Stomach (tissue), 9 donors: Measurements from ENCODE around the gene SNRNP48. TPM values are rescaled to one million over a fixed set of nuclear protein-coding genes. Genes with fewer than 3 reads are reported as not detected.

Source experiments
- DNase-seq, 2 donors: peaks; one replicate each; pipeline versions ENCODE4 v3.0.0 to v3.0.0-alpha.2; 2013 to 2019
- H3K27ac ChIP-seq, 5 donors: fragments of 200-600 bp in 4 of 5; sonication (generic) in 4 of 5; one replicate each; pipeline ENCODE4 v1.5.1; 2013 to 2019; ENCODE audit warnings: mild to moderate bottlenecking in 1 of 5, moderate library complexity in 1 of 5
- H3K27me3 ChIP-seq, 3 donors: fragments of 200-600 bp; sonication (generic); one replicate each; pipeline ENCODE4 v1.5.1; 2017 to 2019; ENCODE audit warnings: mixed run types in 1 of 3
- H3K36me3 ChIP-seq, 4 donors: fragments of 200-600 bp; sonication (generic); 1 replicate in 3 of 4; 2 replicates in 1 of 4; pipeline ENCODE4 v1.5.1; 2016 to 2019
- H3K4me1 ChIP-seq, 4 donors: fragments of 200-600 bp; sonication (generic); one replicate each; pipeline ENCODE4 v1.5.1; 2016 to 2019
- H3K4me3 ChIP-seq, 4 donors: fragments of 200-600 bp; sonication (generic) in 3 of 4; one replicate each; pipeline ENCODE4 v1.5.1; 2016 to 2019; ENCODE audit warnings: mild to moderate bottlenecking in 1 of 4
- H3K9me3 ChIP-seq, 4 donors: fragments of 200-600 bp; sonication (generic); one replicate each; pipeline ENCODE4 v1.5.1; 2016 to 2019
- EP300 ChIP-seq: sonication (generic); formaldehyde crosslinking; IDR thresholded peaks from one replicate; pipeline ENCODE4 v1.6.1; 2017; ENCODE audit warnings: antibody characterized with exemption
- POLR2A ChIP-seq, 4 donors: fragments of 450-650 bp; IDR thresholded peaks; one replicate each; pipeline ENCODE4 v1.6.1; 2016; ENCODE audit warnings: antibody characterized with exemption in 4 of 4, control low read depth in 2 of 4, mild to moderate bottlenecking in 1 of 4, moderate library complexity in 1 of 4
- POLR2AphosphoS5 ChIP-seq, 3 donors: sonication (generic); formaldehyde crosslinking; IDR thresholded peaks; one replicate each; pipeline ENCODE4 v1.6.1; 2016; ENCODE audit warnings: antibody characterized with exemption in 3 of 3
- WGBS, 5 donors: extraction: QIAGEN DNeasy Blood & Tissue Kit in 3 of 5; methylation state at CpG; one replicate each; pipeline versions ENCODE4 v1.1.5 to v1.1.7; 2013 to 2018; 5-methylcytosine and 5-hydroxymethylcytosine counted together
- intact Hi-C: fragments of 100-400 bp; cut with DNase I; formaldehyde crosslinking; loops from one replicate; pipeline ENCODE4 v1.15.1; 2023; ENCODE audit warnings: low total_unique reads
- polyA plus RNA-seq, 3 donors: library from polyadenylated mRNA; stranded (reverse); fragments of 200-250 nt; gene quantifications; one replicate each; pipeline ENCODE4 v1.2.3, GENCODE V29; 2013
- total RNA-seq, 5 donors: library from RNA; depleted of rRNA; stranded (reverse); fragments of >200 nt; gene quantifications; one replicate each; pipeline versions ENCODE4 v1.1.0 to v1.2.3, GENCODE V29; 2014 to 2016
- TF ChIP-seq, protein P1 (sequence below), 7 experiments: fragments of 450-650 bp in 4 of 7; fragments of 200-600 bp in 3 of 7; sonication (generic) in 3 of 7; IDR thresholded peaks; one replicate each; pipeline ENCODE4 v1.5.1; 2016 to 2019; ENCODE audit warnings: antibody characterized with exemption in 7 of 7, control low read depth in 2 of 7, mild to moderate bottlenecking in 1 of 7
- donor health status: healthy with polysubstance abuse.
- donor health status: Bipolar disorder and iron deficiency.
- donor health status: healthy.

The SNRNP48 gene
- total and polyA plus RNA-seq, 8 donors: 5.1 to 138 (median 13.0) TPM

DNA sequence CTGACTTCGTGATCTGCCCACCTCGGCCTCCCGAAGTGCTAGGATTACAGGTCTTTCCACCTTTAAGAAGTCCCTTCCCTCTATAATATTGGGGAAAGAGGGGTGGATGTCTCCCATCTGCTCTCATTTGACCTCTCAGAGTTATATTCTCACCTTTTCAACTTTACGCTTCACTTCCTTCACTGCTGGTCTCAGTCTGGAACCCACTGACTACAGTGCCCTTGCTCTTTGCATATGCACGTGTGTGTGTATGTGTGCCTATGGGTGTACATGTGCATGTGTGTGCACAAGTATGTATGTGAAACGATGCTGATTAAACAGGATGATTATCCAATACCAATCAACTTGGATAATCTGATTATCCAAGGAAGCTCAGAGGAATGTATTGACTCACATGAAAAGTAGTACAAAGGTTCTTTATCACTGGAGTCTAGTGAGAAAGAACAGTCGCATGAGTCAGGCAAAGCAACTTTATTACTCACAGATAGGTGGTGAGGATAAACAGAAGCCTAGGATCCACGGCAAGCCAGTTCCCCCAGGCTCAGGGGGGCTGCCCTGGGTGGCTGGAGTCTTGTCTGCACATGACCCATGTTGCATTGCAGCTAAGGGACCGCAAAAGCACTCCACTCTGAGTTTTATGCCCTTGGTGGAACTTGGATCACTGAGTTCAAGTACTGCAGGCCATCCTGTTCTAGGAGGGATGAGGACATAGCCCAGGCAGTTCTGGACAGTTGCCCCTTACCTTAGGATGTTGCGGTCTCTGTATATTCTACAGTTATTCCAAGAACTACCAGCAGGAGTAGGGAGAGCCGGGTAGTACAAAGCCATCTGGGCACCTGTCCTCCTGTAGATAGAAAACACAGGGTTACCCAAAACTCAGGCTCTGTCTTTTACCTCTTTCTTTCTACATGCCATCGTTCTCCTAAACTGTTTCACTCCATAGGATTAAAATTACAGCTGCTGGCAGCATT, 50.9 kb downstream of the SNRNP48 start:
- intact Hi-C loops: no loop called here
- Histone ChIP-seq H3K9me3 (no peaks in the 10 kb centered on the region), H3K36me3 (no peaks in the 10 kb centered on the region), H3K27me3 (no peaks in the 10 kb centered on the region), H3K4me3 (no peak overlapping the region), H3K27ac (no peak overlapping the region), H3K4me1 (no peaks in the 10 kb centered on the region)
- 75 to 82% (median 78%) methylated on average over 12 of the region's 12 CpGs for WGBS, 5 donors
- TF ChIP-seq POLR2A (IDR thresholded peaks at IDR 0.05): no peak
- no peak for TF ChIP-seq POLR2AphosphoS5 (IDR thresholded peaks at IDR 0.05)
- TF ChIP-seq EP300: no peak
- TF ChIP-seq, protein P1, sequence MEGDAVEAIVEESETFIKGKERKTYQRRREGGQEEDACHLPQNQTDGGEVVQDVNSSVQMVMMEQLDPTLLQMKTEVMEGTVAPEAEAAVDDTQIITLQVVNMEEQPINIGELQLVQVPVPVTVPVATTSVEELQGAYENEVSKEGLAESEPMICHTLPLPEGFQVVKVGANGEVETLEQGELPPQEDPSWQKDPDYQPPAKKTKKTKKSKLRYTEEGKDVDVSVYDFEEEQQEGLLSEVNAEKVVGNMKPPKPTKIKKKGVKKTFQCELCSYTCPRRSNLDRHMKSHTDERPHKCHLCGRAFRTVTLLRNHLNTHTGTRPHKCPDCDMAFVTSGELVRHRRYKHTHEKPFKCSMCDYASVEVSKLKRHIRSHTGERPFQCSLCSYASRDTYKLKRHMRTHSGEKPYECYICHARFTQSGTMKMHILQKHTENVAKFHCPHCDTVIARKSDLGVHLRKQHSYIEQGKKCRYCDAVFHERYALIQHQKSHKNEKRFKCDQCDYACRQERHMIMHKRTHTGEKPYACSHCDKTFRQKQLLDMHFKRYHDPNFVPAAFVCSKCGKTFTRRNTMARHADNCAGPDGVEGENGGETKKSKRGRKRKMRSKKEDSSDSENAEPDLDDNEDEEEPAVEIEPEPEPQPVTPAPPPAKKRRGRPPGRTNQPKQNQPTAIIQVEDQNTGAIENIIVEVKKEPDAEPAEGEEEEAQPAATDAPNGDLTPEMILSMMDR (IDR thresholded peaks at IDR 0.05): no peak
- no peak for DNase-seq

- WGBS, 5 donors: 74 to 91% (median 84%) methylated on average over 4 of the region's 4 CpGs
- Histone ChIP-seq H3K9me3 (no peaks in the 10 kb centered on the region), H3K27ac (no peak overlapping the region), H3K36me3 (no peaks in the 10 kb centered on the region), H3K27me3 (no peaks in the 10 kb centered on the region), H3K4me3 (no peak overlapping the region), H3K4me1 (no peaks in the 10 kb centered on the region)
- TF ChIP-seq POLR2AphosphoS5 (IDR thresholded peaks at IDR 0.05): no peak
- no peak for TF ChIP-seq POLR2A (IDR thresholded peaks at IDR 0.05)
- TF ChIP-seq, protein P1 (IDR thresholded peaks at IDR 0.05): no peak
- no peak for TF ChIP-seq EP300
- intact Hi-C loops: no loop called here
- DNase-seq: no peak
Measured at GRCh38 chr6:7642791-7643190, 52.8 kb downstream of the SNRNP48 start.

- no peaks in the 10 kb centered on the region for H3K9me3 ChIP-seq
- TF ChIP-seq POLR2AphosphoS5 (IDR thresholded peaks at IDR 0.05) (no peak), EP300 (no peak), POLR2A (IDR thresholded peaks at IDR 0.05) (no peak)
- TF ChIP-seq, protein P1 (IDR thresholded peaks at IDR 0.05): no peak
- no peaks in the 10 kb centered on the region for H3K36me3 ChIP-seq
- intact Hi-C loops: no loop called here
- no peak for DNase-seq
- H3K27me3 ChIP-seq: no peaks in the 10 kb centered on the region
- 77 to 94% (median 90%) methylated on average over 2 of the region's 2 CpGs for WGBS, 5 donors
- H3K27ac ChIP-seq: no peak overlapping the region
- H3K4me1 ChIP-seq: no peaks in the 10 kb centered on the region
- no peak overlapping the region for H3K4me3 ChIP-seq
Measured at GRCh38 chr6:7644417-7644816, 54.4 kb downstream of the SNRNP48 start.

- no peaks in the 10 kb centered on the region for H3K36me3 ChIP-seq
- no peak overlapping the region for H3K27ac ChIP-seq
- H3K9me3 ChIP-seq: no peaks in the 10 kb centered on the region
- H3K4me3 ChIP-seq: no peak overlapping the region
- H3K27me3 ChIP-seq: no peaks in the 10 kb centered on the region
- no peak for DNase-seq
- TF ChIP-seq, protein P1 (IDR thresholded peaks at IDR 0.05): no peak
- TF ChIP-seq EP300 (no peak), POLR2AphosphoS5 (IDR thresholded peaks at IDR 0.05) (no peak), POLR2A (IDR thresholded peaks at IDR 0.05) (no peak)
- intact Hi-C loops: no loop called here
- WGBS, 5 donors: 52 to 86% (median 71%) methylated on average over 1 of the region's 1 CpG
- H3K4me1 ChIP-seq: no peaks in the 10 kb centered on the region
Measured at GRCh38 chr6:7646394-7646793, 56.4 kb downstream of the SNRNP48 start.
